ENCODE data around the gene CTDSPL. TPM values are rescaled to one million over a fixed set of nuclear protein-coding genes. Genes with fewer than 3 reads are reported as not detected.
A peak's percentile ranks its signal among the peaks of the same experiment; 100 is the strongest.

Gene CTDSPL
- total RNA-seq, 1 experiment from 2014 or later, result 6.1 TPM

- Histone ChIP-seq H2AFZ (ENCODE audit: low read length) (no peak overlapping the region), H3K27me3 (ENCODE audit: low read length) (no peaks in the 10 kb centered on the region), H3K36me3 (ENCODE audit: low read depth, low read length) (no peaks in the 10 kb centered on the region), H4K20me1 (ENCODE audit: low read length) (no peaks in the 10 kb centered on the region), H3K79me2 (ENCODE audit: low read length) (no peaks in the 10 kb centered on the region), H3F3A (ENCODE audit: low read length, unreplicated experiment) (no peaks in the 10 kb centered on the region), H3K4me2 (ENCODE audit: low read length) (peak overlapping the region; percentile 19), H3K9me2 (replicated peaks; ENCODE audit: low read length) (no peaks in the 10 kb centered on the region), H3K27ac (ENCODE audit: low read length) (peak overlapping the region; percentile 31), H3K4me3 (ENCODE audit: low read length) (no peak overlapping the region), H3K9me3 (ENCODE audit: low read length) (no peaks in the 10 kb centered on the region), H3K4me1 (ENCODE audit: insufficient read depth, low read length) (peaks cover 21% of the 10 kb centered on the region), H3K9ac (ENCODE audit: low read length) (no peak overlapping the region)
- intact Hi-C loops (cut with micrococcal nuclease), result no loop called here
- BruUV-seq (replicated peaks), result no TSS peak
- ATAC-seq, result peak; percentile 61
- no peak for TF ChIP-seq CTCF (conservative IDR thresholded peaks at IDR 0.05; ENCODE audit: low read depth, low read length)
- no peak for TF ChIP-seq EZH2phosphoT487 (IDR thresholded peaks at IDR 0.05; ENCODE audit: borderline replicate concordance, low read length)
- no peak for TF ChIP-seq EZH2 (IDR thresholded peaks at IDR 0.05; ENCODE audit: low read length, unreplicated experiment)
- peak; percentile 82 for DNase-seq
- ChIA-PET POLR2A (ENCODE audit: unreplicated experiment) (no interaction called here), CTCF (interaction anchor here (0.7 kb wide), 1 partner anchor 90 kb away, joined by 3 read pairs; no protein-coding TSS in a partner anchor)
These were observed 84.3 kb downstream of the CTDSPL start for GRCh38 chr3:37945807-37946530.

GRCh38 chr3:37946531-37946889, 84.8 kb downstream of the CTDSPL start:
- Histone ChIP-seq H3K27me3 (ENCODE audit: low read length) (no peaks in the 10 kb centered on the region), H2AFZ (ENCODE audit: low read length) (no peak overlapping the region), H3K9me3 (ENCODE audit: low read length) (no peaks in the 10 kb centered on the region), H3K9ac (ENCODE audit: low read length) (no peak overlapping the region), H3K4me2 (ENCODE audit: low read length) (peak overlapping the region; percentile 19), H3K4me1 (ENCODE audit: insufficient read depth, low read length) (peaks cover 21% of the 10 kb centered on the region), H3F3A (ENCODE audit: low read length, unreplicated experiment) (no peaks in the 10 kb centered on the region), H3K79me2 (ENCODE audit: low read length) (no peaks in the 10 kb centered on the region), H3K27ac (ENCODE audit: low read length) (peak overlapping the region; percentile 23), H3K9me2 (replicated peaks; ENCODE audit: low read length) (no peaks in the 10 kb centered on the region), H3K36me3 (ENCODE audit: low read depth, low read length) (no peaks in the 10 kb centered on the region), H3K4me3 (ENCODE audit: low read length) (no peak overlapping the region), H4K20me1 (ENCODE audit: low read length) (no peaks in the 10 kb centered on the region)
- no peak for TF ChIP-seq EZH2phosphoT487 (IDR thresholded peaks at IDR 0.05; ENCODE audit: borderline replicate concordance, low read length)
- no peak for TF ChIP-seq EZH2 (IDR thresholded peaks at IDR 0.05; ENCODE audit: low read length, unreplicated experiment)
- no peak for TF ChIP-seq CTCF (conservative IDR thresholded peaks at IDR 0.05; ENCODE audit: low read depth, low read length)
- intact Hi-C loops (cut with micrococcal nuclease), result no loop called here
- BruUV-seq (replicated peaks), result no TSS peak
- no peak for ATAC-seq
- DNase-seq, result no peak
- CTCF ChIA-PET, result no interaction called here
- POLR2A ChIA-PET (ENCODE audit: unreplicated experiment), result no interaction called here

- no peak overlapping the region for H3K27ac ChIP-seq (ENCODE audit: low read length)
- H3K4me1 ChIP-seq (ENCODE audit: insufficient read depth, low read length), result peaks cover 20% of the 10 kb centered on the region
- CTCF ChIA-PET, result no interaction called here
- H3K4me2 ChIP-seq (ENCODE audit: low read length), result no peak overlapping the region
- no TSS peak for BruUV-seq (replicated peaks)
- POLR2A ChIA-PET (ENCODE audit: unreplicated experiment), result no interaction called here
- H4K20me1 ChIP-seq (ENCODE audit: low read length), result no peaks in the 10 kb centered on the region
- H3K27me3 ChIP-seq (ENCODE audit: low read length), result no peaks in the 10 kb centered on the region
- no peaks in the 10 kb centered on the region for H3K9me3 ChIP-seq (ENCODE audit: low read length)
- no peaks in the 10 kb centered on the region for H3K9me2 ChIP-seq (replicated peaks; ENCODE audit: low read length)
- no peak overlapping the region for H3K4me3 ChIP-seq (ENCODE audit: low read length)
- no peaks in the 10 kb centered on the region for H3K79me2 ChIP-seq (ENCODE audit: low read length)
- ATAC-seq (no peak), DNase-seq (no peak)
- H3F3A ChIP-seq (ENCODE audit: low read length, unreplicated experiment), result no peaks in the 10 kb centered on the region
- intact Hi-C loops (cut with micrococcal nuclease), result no loop called here
- TF ChIP-seq EZH2phosphoT487 (IDR thresholded peaks at IDR 0.05; ENCODE audit: borderline replicate concordance, low read length), result no peak
- TF ChIP-seq CTCF (conservative IDR thresholded peaks at IDR 0.05; ENCODE audit: low read depth, low read length), result no peak
- no peak for TF ChIP-seq EZH2 (IDR thresholded peaks at IDR 0.05; ENCODE audit: low read length, unreplicated experiment)
- H3K9ac ChIP-seq (ENCODE audit: low read length), result no peak overlapping the region
- no peaks in the 10 kb centered on the region for H3K36me3 ChIP-seq (ENCODE audit: low read depth, low read length)
- no peak overlapping the region for H2AFZ ChIP-seq (ENCODE audit: low read length)
These were observed 88.2 kb downstream of the CTDSPL start for GRCh38 chr3:37949866-37950265.
